Activated naive CD8-positive, alpha-beta T cell treated with anti-CD3 and anti-CD28 coated beads, Interleukin-2, amount 50 U/mL, for 24 hours (primary cell): ENCODE results near the gene PER2.

Experiments
- ATAC-seq: fragments of 150-1000 bp; cut with Tn5 transposase; one replicate; pipeline ENCODE4 v1.10.0; 2021
- DNase-seq: peaks from one replicate; pipeline ENCODE4 v3.0.0; 2021
- H3K27ac Mint-ChIP-seq: one replicate; pipeline ENCODE4 v1.8.0; 2021; ENCODE audit warnings: mild to moderate bottlenecking, mixed read lengths
- H3K27me3 Mint-ChIP-seq: one replicate; pipeline ENCODE4 v1.8.0; 2021; ENCODE audit warnings: mixed read lengths
- H3K36me3 Mint-ChIP-seq: one replicate; pipeline ENCODE4 v1.8.0; 2021; ENCODE audit warnings: low read depth, mixed read lengths
- H3K4me1 Mint-ChIP-seq: one replicate; pipeline ENCODE4 v1.8.0; 2021; ENCODE audit warnings: mixed read lengths
- H3K4me3 Mint-ChIP-seq: one replicate; pipeline ENCODE4 v1.8.0; 2021; ENCODE audit warnings: mild to moderate bottlenecking, moderate library complexity, mixed read lengths
- H3K9me3 Mint-ChIP-seq: one replicate; pipeline ENCODE4 v1.8.0; 2021; ENCODE audit warnings: mixed read lengths

PER2 gene

DNA sequence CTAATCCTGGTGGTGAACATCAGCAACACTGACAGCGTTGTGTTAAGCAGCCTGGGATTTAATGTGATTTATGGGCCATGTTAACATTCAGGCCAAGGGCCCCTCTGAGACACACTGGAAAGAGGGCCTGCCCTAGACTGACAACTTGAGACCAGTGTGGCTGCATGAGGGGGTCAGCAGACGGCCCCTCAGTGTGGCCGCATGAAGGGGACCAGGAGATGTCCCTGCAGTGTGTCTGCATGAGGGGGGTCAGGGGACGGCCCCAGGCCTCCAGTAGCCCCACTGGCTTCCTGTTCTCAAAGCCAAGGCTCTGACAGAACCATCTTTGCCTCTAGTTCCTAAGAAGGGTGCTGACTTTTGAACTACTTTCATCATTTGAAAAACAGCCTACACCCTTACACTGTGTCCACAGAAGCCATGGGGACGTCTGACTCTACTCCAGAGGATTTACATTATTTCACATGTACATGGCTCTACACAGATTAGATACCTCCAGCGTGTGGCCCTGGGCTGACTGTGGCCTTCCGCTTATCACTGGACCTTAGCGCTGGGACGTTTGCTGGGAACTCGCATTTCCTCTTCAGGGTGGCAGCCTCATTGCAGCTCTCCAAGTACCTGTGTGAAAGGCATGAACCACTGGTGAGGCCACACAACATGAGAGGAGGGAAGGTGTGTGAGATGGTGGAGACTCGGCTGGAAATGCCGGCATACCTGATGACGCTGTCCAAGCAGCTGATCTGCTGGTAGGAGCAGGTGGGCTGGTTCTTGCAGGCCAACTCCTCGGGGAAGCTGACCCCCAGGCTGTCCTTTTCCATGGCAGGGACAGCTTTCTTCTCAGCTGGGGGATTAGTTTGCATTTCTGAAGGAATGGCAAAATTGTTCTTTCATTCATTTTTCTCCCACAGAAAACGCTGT is 30.4 kb downstream of the PER2 start:
- ATAC-seq (no peak), DNase-seq (no peak)
- H3K27me3 Mint-ChIP-seq = no peaks in the 10 kb centered on the region
- peaks cover 20% of the 10 kb centered on the region for H3K36me3 Mint-ChIP-seq
- H3K4me3 Mint-ChIP-seq = no peak overlapping the region
- no peak overlapping the region for H3K27ac Mint-ChIP-seq
- H3K4me1 Mint-ChIP-seq = no peaks in the 10 kb centered on the region
- no peaks in the 10 kb centered on the region for H3K9me3 Mint-ChIP-seq

GRCh38 chr2:238256594-238257104 is 31.8 kb downstream of the PER2 start:
- DNase-seq = peak; percentile 70
- Mint-ChIP-seq H3K4me1 (no peaks in the 10 kb centered on the region), H3K36me3 (peaks cover 17% of the 10 kb centered on the region), H3K9me3 (no peaks in the 10 kb centered on the region), H3K27me3 (no peaks in the 10 kb centered on the region), H3K27ac (no peak overlapping the region), H3K4me3 (no peak overlapping the region)
- peak; percentile 87 for ATAC-seq

DNA sequence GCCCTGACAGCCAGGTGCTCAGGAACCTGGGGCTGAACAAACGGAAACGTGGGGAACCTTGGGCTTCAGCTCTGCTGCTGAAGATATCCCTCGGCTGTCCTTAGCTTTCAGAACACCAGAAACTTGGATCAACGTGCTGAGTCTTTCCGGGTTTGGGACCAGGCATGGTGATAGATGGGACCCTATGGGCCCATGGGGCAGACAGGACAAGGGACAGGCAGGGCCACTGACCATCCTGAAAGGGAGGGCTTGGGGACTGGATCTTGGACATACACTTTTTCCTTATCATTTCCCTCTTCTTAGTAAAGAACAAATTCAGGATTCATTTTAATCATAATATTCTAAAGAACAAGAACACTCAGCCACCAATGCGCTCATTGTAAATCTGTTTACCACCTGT is 32.3 kb downstream of the PER2 start:
- no peak overlapping the region for H3K4me3 Mint-ChIP-seq
- ATAC-seq (no peak), DNase-seq (no peak)
- H3K4me1 Mint-ChIP-seq = no peaks in the 10 kb centered on the region
- no peaks in the 10 kb centered on the region for H3K9me3 Mint-ChIP-seq
- no peak overlapping the region for H3K27ac Mint-ChIP-seq
- H3K36me3 Mint-ChIP-seq = peaks cover 17% of the 10 kb centered on the region
- H3K27me3 Mint-ChIP-seq = no peaks in the 10 kb centered on the region

- no peak overlapping the region for H3K4me3 Mint-ChIP-seq
- H3K36me3 Mint-ChIP-seq = peaks cover 17% of the 10 kb centered on the region
- no peak overlapping the region for H3K27ac Mint-ChIP-seq
- H3K4me1 Mint-ChIP-seq = no peaks in the 10 kb centered on the region
- H3K9me3 Mint-ChIP-seq = no peaks in the 10 kb centered on the region
- DNase-seq (no peak), ATAC-seq (no peak)
- H3K27me3 Mint-ChIP-seq = no peaks in the 10 kb centered on the region
These were observed 32.8 kb downstream of the PER2 start for GRCh38 chr2:238255636-238256035.

DNA sequence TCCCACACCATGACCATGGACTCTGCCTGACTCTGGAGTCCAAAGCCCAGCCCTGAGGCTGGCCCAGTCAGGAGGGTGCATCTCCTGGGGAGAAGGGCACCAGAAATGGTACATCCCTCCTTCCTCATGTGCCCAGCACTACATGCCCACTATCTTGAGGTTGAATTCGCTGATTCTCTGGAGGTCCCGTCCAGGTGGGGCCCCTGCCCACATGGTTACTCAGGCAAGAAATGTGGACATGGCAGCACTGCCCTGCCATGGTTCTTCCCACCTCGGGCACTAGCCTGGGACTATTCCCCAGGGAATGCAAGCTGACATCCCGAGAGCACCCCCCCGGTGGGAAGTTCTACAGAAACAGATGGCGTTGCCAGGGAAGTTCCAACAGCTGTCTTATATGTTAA is 33.3 kb downstream of the PER2 start:
- Mint-ChIP-seq H3K9me3 (no peaks in the 10 kb centered on the region), H3K27me3 (no peaks in the 10 kb centered on the region), H3K4me1 (no peaks in the 10 kb centered on the region), H3K4me3 (no peak overlapping the region), H3K36me3 (peaks cover 17% of the 10 kb centered on the region), H3K27ac (no peak overlapping the region)
- DNase-seq (no peak), ATAC-seq (no peak)

- no peaks in the 10 kb centered on the region for H3K4me1 Mint-ChIP-seq
- DNase-seq = no peak
- H3K9me3 Mint-ChIP-seq = no peaks in the 10 kb centered on the region
- no peak for ATAC-seq
- no peaks in the 10 kb centered on the region for H3K27me3 Mint-ChIP-seq
- no peak overlapping the region for H3K27ac Mint-ChIP-seq
- no peak overlapping the region for H3K4me3 Mint-ChIP-seq
- H3K36me3 Mint-ChIP-seq = peaks cover 17% of the 10 kb centered on the region
These were observed 34.2 kb downstream of the PER2 start for GRCh38 chr2:238254095-238254723.

DNA sequence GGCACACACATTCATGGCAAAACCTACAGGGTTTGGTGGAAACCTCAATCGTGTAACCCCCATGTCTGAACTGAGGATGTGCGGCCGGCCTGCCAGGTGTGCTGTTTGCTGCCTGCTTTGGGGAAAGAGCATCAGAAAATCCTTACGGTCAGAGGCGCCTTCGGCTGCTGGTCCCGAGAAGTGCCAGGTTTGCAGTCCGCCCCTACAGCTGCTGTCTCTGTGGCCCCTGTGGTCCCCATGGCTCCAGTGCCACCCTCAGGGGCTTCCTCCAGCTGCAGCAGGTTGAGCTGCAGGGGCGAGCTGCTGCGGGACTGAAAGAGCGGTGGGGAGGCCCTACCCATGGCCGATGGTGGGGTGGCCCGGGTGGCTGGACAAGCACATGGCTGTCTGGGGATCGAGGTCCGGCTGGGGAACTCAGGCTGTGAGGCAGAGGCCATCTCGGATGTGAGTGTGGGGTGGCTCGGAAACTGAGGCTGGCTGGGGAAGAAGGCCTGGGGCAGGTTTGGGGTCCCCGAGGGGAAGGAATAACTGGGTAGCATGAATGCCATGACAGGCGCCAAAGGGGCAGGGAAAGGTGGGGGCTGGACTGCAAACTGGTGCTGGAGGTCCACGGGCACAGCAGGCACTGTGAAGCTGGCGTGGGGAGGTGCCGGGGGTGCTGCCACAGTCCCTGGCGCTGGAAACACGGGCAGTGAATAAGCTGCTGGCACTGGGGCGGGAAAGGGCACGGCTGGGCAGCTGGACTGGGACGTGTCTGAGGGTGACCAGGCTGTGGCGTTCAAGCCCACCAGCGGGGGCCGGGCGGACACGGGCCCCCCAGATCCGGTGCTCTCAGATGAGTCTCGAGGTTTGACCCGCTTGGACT is 35.4 kb downstream of the PER2 start:
- Mint-ChIP-seq H3K36me3 (peaks cover 17% of the 10 kb centered on the region), H3K4me3 (no peak overlapping the region), H3K4me1 (no peaks in the 10 kb centered on the region), H3K9me3 (no peaks in the 10 kb centered on the region), H3K27me3 (no peaks in the 10 kb centered on the region), H3K27ac (no peak overlapping the region)
- DNase-seq (no peak), ATAC-seq (no peak)

- no peak for ATAC-seq
- DNase-seq = no peak
- no peak overlapping the region for H3K4me3 Mint-ChIP-seq
- peaks cover 17% of the 10 kb centered on the region for H3K36me3 Mint-ChIP-seq
- no peaks in the 10 kb centered on the region for H3K4me1 Mint-ChIP-seq
- H3K9me3 Mint-ChIP-seq = no peaks in the 10 kb centered on the region
- H3K27ac Mint-ChIP-seq = no peak overlapping the region
- no peaks in the 10 kb centered on the region for H3K27me3 Mint-ChIP-seq
These were observed 36.4 kb downstream of the PER2 start for GRCh38 chr2:238251986-238252385.

- ATAC-seq = no peak
- Mint-ChIP-seq H3K4me1 (no peaks in the 10 kb centered on the region), H3K27me3 (no peaks in the 10 kb centered on the region), H3K4me3 (no peak overlapping the region), H3K9me3 (no peaks in the 10 kb centered on the region), H3K27ac (no peak overlapping the region), H3K36me3 (peaks cover 17% of the 10 kb centered on the region)
- DNase-seq = no peak
These were observed 37.1 kb downstream of the PER2 start for GRCh38 chr2:238251331-238251730.

- Mint-ChIP-seq H3K4me3 (no peak overlapping the region), H3K9me3 (no peaks in the 10 kb centered on the region), H3K36me3 (peaks cover 17% of the 10 kb centered on the region), H3K27me3 (no peaks in the 10 kb centered on the region), H3K27ac (no peak overlapping the region), H3K4me1 (no peaks in the 10 kb centered on the region)
- DNase-seq (no peak), ATAC-seq (no peak)
These were observed 37.5 kb downstream of the PER2 start for GRCh38 chr2:238250896-238251295.

- Mint-ChIP-seq H3K27ac (no peak overlapping the region), H3K9me3 (no peaks in the 10 kb centered on the region), H3K4me1 (no peaks in the 10 kb centered on the region), H3K36me3 (peaks cover 13% of the 10 kb centered on the region), H3K4me3 (no peak overlapping the region), H3K27me3 (no peaks in the 10 kb centered on the region)
- DNase-seq = no peak
- ATAC-seq = no peak
These were observed 40.5 kb downstream of the PER2 start for GRCh38 chr2:238247841-238248453.

GRCh38 chr2:238247002-238247822 is 41.2 kb downstream of the PER2 start:
- Mint-ChIP-seq H3K4me1 (no peaks in the 10 kb centered on the region), H3K27ac (no peak overlapping the region), H3K36me3 (peaks cover 13% of the 10 kb centered on the region), H3K27me3 (no peaks in the 10 kb centered on the region), H3K4me3 (no peak overlapping the region), H3K9me3 (no peaks in the 10 kb centered on the region)
- ATAC-seq (no peak), DNase-seq (no peak)

DNA sequence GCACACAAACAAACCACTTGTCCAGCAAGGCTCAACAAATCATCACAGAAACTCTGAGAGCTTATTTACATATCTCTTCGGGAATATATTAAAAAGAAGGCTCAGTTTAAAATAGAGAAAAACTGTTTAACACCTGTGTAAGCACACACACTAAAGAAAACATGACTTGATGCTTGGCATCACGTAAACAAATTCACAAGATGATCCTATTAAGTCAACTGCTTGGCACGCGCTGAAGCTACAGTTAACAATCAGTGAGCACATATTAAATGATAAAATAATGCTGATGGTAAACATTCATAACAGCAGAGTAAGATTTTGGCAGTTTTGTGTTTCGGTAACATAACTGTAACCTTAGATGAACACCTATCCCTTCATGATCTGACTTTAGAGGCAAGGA is 44.3 kb downstream of the PER2 start:
- no peak overlapping the region for H3K4me3 Mint-ChIP-seq
- no peaks in the 10 kb centered on the region for H3K9me3 Mint-ChIP-seq
- no peak overlapping the region for H3K27ac Mint-ChIP-seq
- peaks cover 8% of the 10 kb centered on the region for H3K36me3 Mint-ChIP-seq
- H3K27me3 Mint-ChIP-seq = peaks cover 13% of the 10 kb centered on the region
- H3K4me1 Mint-ChIP-seq = peaks cover 2% of the 10 kb centered on the region
- ATAC-seq (no peak), DNase-seq (no peak)
